ENCODE results near the gene HPX.

GRCh38 chr11:6481924-6482275, 41.1 kb upstream of the HPX start:
- TF ChIP-seq CTCF (conservative IDR thresholded peaks at IDR 0.05; ENCODE audit: low read length) (no peak), EZH2phosphoT487 (IDR thresholded peaks at IDR 0.05; ENCODE audit: borderline replicate concordance, low read depth, low read length) (no peak)

Data from OCI-LY7 (cell line).